ENCODE measurements around the gene AP4E1.

Gene AP4E1

GRCh38 chr15:50908209-50909009 lies at the start of gene AP4E1:
AP4E1 (plus strand) TSS chr15:50908683; CDS start chr15:50908779, 96 bp downstream.
- peak within 1 kb of the TSS; percentile 83 for H3K9ac ChIP-seq (ENCODE audit: low read length)
- H3K79me2 ChIP-seq (ENCODE audit: low read length) = peaks cover 18% of the 10 kb centered on the region
- no peaks in the 10 kb centered on the region for H3K9me3 ChIP-seq (replicated peaks; ENCODE audit: insufficient read depth, low read length)
- no peaks in the 10 kb centered on the region for H3K9me2 ChIP-seq (replicated peaks; ENCODE audit: insufficient read depth, low read length)
- H4K20me1 ChIP-seq (ENCODE audit: insufficient read depth, low read length) = no peaks in the 10 kb centered on the region
- H3K4me2 ChIP-seq (ENCODE audit: low read depth, low read length) = peak within 1 kb of the TSS; percentile 98
- H3F3A ChIP-seq (ENCODE audit: insufficient read depth, low read length) = peaks cover 23% of the 10 kb centered on the region
- H2AFZ ChIP-seq (ENCODE audit: low read length) = peak within 1 kb of the TSS; percentile 99
- TF ChIP-seq EZH2 (optimal IDR thresholded peaks at IDR 0.05; ENCODE audit: low read depth, low read length) (no peak), CTCF (IDR thresholded peaks at IDR 0.05; ENCODE audit: low read length) (peak; percentile 88)
- peak within 1 kb of the TSS; percentile 77 for H3K27ac ChIP-seq (ENCODE audit: low read length)
- no peaks in the 10 kb centered on the region; the same call in 1 of the 2 replicates for H3K36me3 ChIP-seq (replicated peaks; ENCODE audit: insufficient read depth, low read length)
- H3K27me3 ChIP-seq (replicated peaks; ENCODE audit: insufficient read depth, low read length) = no peaks in the 10 kb centered on the region
- DNase-seq = peak; percentile 94
- peak within 1 kb of the TSS; percentile 80 for H3K4me3 ChIP-seq (ENCODE audit: low read length)
- peaks cover 3% of the 10 kb centered on the region; the same call in 1 of the 2 replicates for H3K4me1 ChIP-seq (ENCODE audit: low read length)

GRCh38 chr15:50860824-50861223 lies 47.7 kb upstream of the AP4E1 start:
- Histone ChIP-seq H3K36me3 (replicated peaks; ENCODE audit: insufficient read depth, low read length) (no peaks in the 10 kb centered on the region), H3K4me2 (ENCODE audit: low read depth, low read length) (no peak overlapping the region), H3K79me2 (ENCODE audit: low read length) (no peaks in the 10 kb centered on the region), H3K9ac (ENCODE audit: low read length) (no peak overlapping the region), H2AFZ (ENCODE audit: low read length) (no peak overlapping the region), H3K9me2 (replicated peaks; ENCODE audit: insufficient read depth, low read length) (no peaks in the 10 kb centered on the region), H3K9me3 (replicated peaks; ENCODE audit: insufficient read depth, low read length) (no peaks in the 10 kb centered on the region), H3K4me3 (ENCODE audit: low read length) (no peak overlapping the region), H3K27me3 (replicated peaks; ENCODE audit: insufficient read depth, low read length) (no peaks in the 10 kb centered on the region), H3K27ac (ENCODE audit: low read length) (no peak overlapping the region), H3F3A (ENCODE audit: insufficient read depth, low read length) (no peaks in the 10 kb centered on the region), H3K4me1 (ENCODE audit: low read length) (no peaks in the 10 kb centered on the region), H4K20me1 (ENCODE audit: insufficient read depth, low read length) (no peaks in the 10 kb centered on the region)
- no peak for TF ChIP-seq EZH2phosphoT487 (IDR thresholded peaks at IDR 0.05; ENCODE audit: low read length)
- TF ChIP-seq CTCF (IDR thresholded peaks at IDR 0.05; ENCODE audit: low read length) = no peak
- TF ChIP-seq EZH2 (optimal IDR thresholded peaks at IDR 0.05; ENCODE audit: low read depth, low read length) = no peak
- no peak for DNase-seq

- H3F3A ChIP-seq (ENCODE audit: insufficient read depth, low read length) = no peaks in the 10 kb centered on the region
- no peak overlapping the region for H3K4me2 ChIP-seq (ENCODE audit: low read depth, low read length)
- no peak overlapping the region for H3K4me3 ChIP-seq (ENCODE audit: low read length)
- no peak overlapping the region for H3K9ac ChIP-seq (ENCODE audit: low read length)
- H3K9me2 ChIP-seq (replicated peaks; ENCODE audit: insufficient read depth, low read length) = no peaks in the 10 kb centered on the region
- TF ChIP-seq EZH2phosphoT487 (IDR thresholded peaks at IDR 0.05; ENCODE audit: low read length) (no peak), EZH2 (optimal IDR thresholded peaks at IDR 0.05; ENCODE audit: low read depth, low read length) (no peak), CTCF (IDR thresholded peaks at IDR 0.05; ENCODE audit: low read length) (no peak)
- no peaks in the 10 kb centered on the region for H3K27me3 ChIP-seq (replicated peaks; ENCODE audit: insufficient read depth, low read length)
- no peak overlapping the region for H3K27ac ChIP-seq (ENCODE audit: low read length)
- no peaks in the 10 kb centered on the region for H3K9me3 ChIP-seq (replicated peaks; ENCODE audit: insufficient read depth, low read length)
- H3K36me3 ChIP-seq (replicated peaks; ENCODE audit: insufficient read depth, low read length) = no peaks in the 10 kb centered on the region
- H3K79me2 ChIP-seq (ENCODE audit: low read length) = no peaks in the 10 kb centered on the region
- H4K20me1 ChIP-seq (ENCODE audit: insufficient read depth, low read length) = no peaks in the 10 kb centered on the region
- no peak for DNase-seq
- no peaks in the 10 kb centered on the region for H3K4me1 ChIP-seq (ENCODE audit: low read length)
- no peak overlapping the region for H2AFZ ChIP-seq (ENCODE audit: low read length)
Measured at GRCh38 chr15:50862553-50862952, 45.9 kb upstream of the AP4E1 start.

Data from MM.1S (cell line).